Measurements from ENCODE around the gene N4BP2.

Gene N4BP2

GRCh38 chr4:40190465-40190864 lies 133.8 kb downstream of the N4BP2 start:
- peak overlapping the region; percentile 86 for H3K4me2 ChIP-seq (ENCODE audit: low read depth, low read length)
- H3F3A ChIP-seq (ENCODE audit: insufficient read depth, low read length), result peaks cover 45% of the 10 kb centered on the region
- no peaks in the 10 kb centered on the region for H4K20me1 ChIP-seq (ENCODE audit: insufficient read depth, low read length)
- peak overlapping the region; percentile 67 for H3K4me3 ChIP-seq (ENCODE audit: low read length)
- H2AFZ ChIP-seq (ENCODE audit: low read length), result peak overlapping the region; percentile 78
- H3K27ac ChIP-seq (ENCODE audit: low read length), result peak overlapping the region; percentile 97
- DNase-seq, result no peak
- no peaks in the 10 kb centered on the region for H3K36me3 ChIP-seq (replicated peaks; ENCODE audit: insufficient read depth, low read length)
- no peaks in the 10 kb centered on the region for H3K9me3 ChIP-seq (replicated peaks; ENCODE audit: insufficient read depth, low read length)
- peak overlapping the region; percentile 95 for H3K9ac ChIP-seq (ENCODE audit: low read length)
- H3K27me3 ChIP-seq (replicated peaks; ENCODE audit: insufficient read depth, low read length), result no peaks in the 10 kb centered on the region
- H3K79me2 ChIP-seq (ENCODE audit: low read length), result peaks cover 64% of the 10 kb centered on the region
- H3K4me1 ChIP-seq (ENCODE audit: low read length), result peaks cover 9% of the 10 kb centered on the region; the same call in 1 of the 2 replicates
- no peaks in the 10 kb centered on the region for H3K9me2 ChIP-seq (replicated peaks; ENCODE audit: insufficient read depth, low read length)
- no peak for TF ChIP-seq EZH2 (optimal IDR thresholded peaks at IDR 0.05; ENCODE audit: low read depth, low read length)
- TF ChIP-seq, protein P1, sequence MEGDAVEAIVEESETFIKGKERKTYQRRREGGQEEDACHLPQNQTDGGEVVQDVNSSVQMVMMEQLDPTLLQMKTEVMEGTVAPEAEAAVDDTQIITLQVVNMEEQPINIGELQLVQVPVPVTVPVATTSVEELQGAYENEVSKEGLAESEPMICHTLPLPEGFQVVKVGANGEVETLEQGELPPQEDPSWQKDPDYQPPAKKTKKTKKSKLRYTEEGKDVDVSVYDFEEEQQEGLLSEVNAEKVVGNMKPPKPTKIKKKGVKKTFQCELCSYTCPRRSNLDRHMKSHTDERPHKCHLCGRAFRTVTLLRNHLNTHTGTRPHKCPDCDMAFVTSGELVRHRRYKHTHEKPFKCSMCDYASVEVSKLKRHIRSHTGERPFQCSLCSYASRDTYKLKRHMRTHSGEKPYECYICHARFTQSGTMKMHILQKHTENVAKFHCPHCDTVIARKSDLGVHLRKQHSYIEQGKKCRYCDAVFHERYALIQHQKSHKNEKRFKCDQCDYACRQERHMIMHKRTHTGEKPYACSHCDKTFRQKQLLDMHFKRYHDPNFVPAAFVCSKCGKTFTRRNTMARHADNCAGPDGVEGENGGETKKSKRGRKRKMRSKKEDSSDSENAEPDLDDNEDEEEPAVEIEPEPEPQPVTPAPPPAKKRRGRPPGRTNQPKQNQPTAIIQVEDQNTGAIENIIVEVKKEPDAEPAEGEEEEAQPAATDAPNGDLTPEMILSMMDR (IDR thresholded peaks at IDR 0.05; ENCODE audit: low read length), result no peak
- TF ChIP-seq EZH2phosphoT487 (IDR thresholded peaks at IDR 0.05; ENCODE audit: low read length), result no peak

GRCh38 chr4:40190880-40191815 lies 134.5 kb downstream of the N4BP2 start:
- H3K27ac ChIP-seq (ENCODE audit: low read length), result peak overlapping the region; percentile 97
- H3K4me2 ChIP-seq (ENCODE audit: low read depth, low read length), result peak overlapping the region; percentile 86
- no peaks in the 10 kb centered on the region for H3K27me3 ChIP-seq (replicated peaks; ENCODE audit: insufficient read depth, low read length)

GRCh38 chr4:40192114-40193015 lies 135.7 kb downstream of the N4BP2 start:
- Histone ChIP-seq H3K9ac (ENCODE audit: low read length) (peak overlapping the region; percentile 95), H3K4me1 (ENCODE audit: low read length) (peaks cover 14% of the 10 kb centered on the region; the same call in 1 of the 2 replicates), H3K9me2 (replicated peaks; ENCODE audit: insufficient read depth, low read length) (no peaks in the 10 kb centered on the region), H3K4me3 (ENCODE audit: low read length) (peak overlapping the region; percentile 67), H3K36me3 (replicated peaks; ENCODE audit: insufficient read depth, low read length) (no peaks in the 10 kb centered on the region), H3K27ac (ENCODE audit: low read length) (peak overlapping the region; percentile 97), H2AFZ (ENCODE audit: low read length) (peak overlapping the region; percentile 44; the same call in 1 of the 2 replicates), H4K20me1 (ENCODE audit: insufficient read depth, low read length) (no peaks in the 10 kb centered on the region), H3K9me3 (replicated peaks; ENCODE audit: insufficient read depth, low read length) (no peaks in the 10 kb centered on the region), H3F3A (ENCODE audit: insufficient read depth, low read length) (peaks cover 64% of the 10 kb centered on the region), H3K27me3 (replicated peaks; ENCODE audit: insufficient read depth, low read length) (no peaks in the 10 kb centered on the region), H3K79me2 (ENCODE audit: low read length) (peaks cover 80% of the 10 kb centered on the region), H3K4me2 (ENCODE audit: low read depth, low read length) (peak overlapping the region; percentile 86)
- no peak for TF ChIP-seq EZH2 (optimal IDR thresholded peaks at IDR 0.05; ENCODE audit: low read depth, low read length)
- TF ChIP-seq, protein P1 (IDR thresholded peaks at IDR 0.05; ENCODE audit: low read length), result peak; percentile 23; the same call in 1 of the 2 replicates
- TF ChIP-seq EZH2phosphoT487 (IDR thresholded peaks at IDR 0.05; ENCODE audit: low read length), result no peak
- peak; percentile 59 for DNase-seq

More at GRCh38 chr4:40190880-40191815, 134.5 kb downstream of the N4BP2 start:
- peak overlapping the region; percentile 78 for H2AFZ ChIP-seq (ENCODE audit: low read length)
- H3K36me3 ChIP-seq (replicated peaks; ENCODE audit: insufficient read depth, low read length), result no peaks in the 10 kb centered on the region
- no peaks in the 10 kb centered on the region for H4K20me1 ChIP-seq (ENCODE audit: insufficient read depth, low read length)
- peak overlapping the region; percentile 95 for H3K9ac ChIP-seq (ENCODE audit: low read length)
- TF ChIP-seq, protein P1 (IDR thresholded peaks at IDR 0.05; ENCODE audit: low read length), result no peak
- TF ChIP-seq EZH2phosphoT487 (IDR thresholded peaks at IDR 0.05; ENCODE audit: low read length) (no peak), EZH2 (optimal IDR thresholded peaks at IDR 0.05; ENCODE audit: low read depth, low read length) (no peak)
- no peaks in the 10 kb centered on the region for H3K9me3 ChIP-seq (replicated peaks; ENCODE audit: insufficient read depth, low read length)
- H3K9me2 ChIP-seq (replicated peaks; ENCODE audit: insufficient read depth, low read length), result no peaks in the 10 kb centered on the region
- peak overlapping the region; percentile 67 for H3K4me3 ChIP-seq (ENCODE audit: low read length)
- DNase-seq, result peak; percentile 57
- H3K4me1 ChIP-seq (ENCODE audit: low read length), result peaks cover 14% of the 10 kb centered on the region; the same call in 1 of the 2 replicates
- H3F3A ChIP-seq (ENCODE audit: insufficient read depth, low read length), result peaks cover 52% of the 10 kb centered on the region
- H3K79me2 ChIP-seq (ENCODE audit: low read length), result peaks cover 70% of the 10 kb centered on the region
